WI38 (cell line): ENCODE data around the gene ZNF57.
A peak's percentile ranks its signal among the peaks of the same experiment; 100 is the strongest.
"Not testable (repeated sequence)": the region's sequence is repeated elsewhere in the genome, so short reads cannot be mapped to it uniquely, and the experiment has no call there.

Experiments
- H3K4me3 ChIP-seq: 2 replicates; pipeline ENCODE4 v1.5.1; 2011; ENCODE audit warnings: low read depth, mild to moderate bottlenecking, control low read depth, low read length
- CTCF ChIP-seq: IDR thresholded peaks from 2 replicates; pipeline ENCODE4 v1.5.1; 2012; ENCODE audit warnings: low read depth, mild to moderate bottlenecking, control low read depth, low read length

ZNF57 gene

GRCh38 chr19:2863816-2864215 lies 36.9 kb upstream of the ZNF57 start:
- TF ChIP-seq CTCF, result no peak
- no peak overlapping the region for H3K4me3 ChIP-seq

GRCh38 chr19:2865334-2866100 lies 35.2 kb upstream of the ZNF57 start:
- TF ChIP-seq CTCF, result no peak
- H3K4me3 ChIP-seq, result no peak overlapping the region

GRCh38 chr19:2866495-2867024 lies 34.2 kb upstream of the ZNF57 start:
- no peak overlapping the region for H3K4me3 ChIP-seq
- TF ChIP-seq CTCF, result no peak

GRCh38 chr19:2867025-2867991 lies 33.4 kb upstream of the ZNF57 start, which contains the start of gene ZNF556:
Gene ZNF556 (plus strand): TSS chr19:2867335. CDS start chr19:2867422, 87 bp downstream.
- TF ChIP-seq CTCF, result no peak
- no peak within 1 kb of the TSS for H3K4me3 ChIP-seq

- no peak for TF ChIP-seq CTCF
- H3K4me3 ChIP-seq, result no peak overlapping the region
Measured at GRCh38 chr19:2869618-2870017, 31.1 kb upstream of the ZNF57 start.

GRCh38 chr19:2872175-2872574 lies 28.6 kb upstream of the ZNF57 start:
- H3K4me3 ChIP-seq, result not testable (repeated sequence)
- peak; percentile 31; the same call in 1 of the 2 replicates for TF ChIP-seq CTCF
